ENCODE measurements around the gene PGAM5.

DNA sequence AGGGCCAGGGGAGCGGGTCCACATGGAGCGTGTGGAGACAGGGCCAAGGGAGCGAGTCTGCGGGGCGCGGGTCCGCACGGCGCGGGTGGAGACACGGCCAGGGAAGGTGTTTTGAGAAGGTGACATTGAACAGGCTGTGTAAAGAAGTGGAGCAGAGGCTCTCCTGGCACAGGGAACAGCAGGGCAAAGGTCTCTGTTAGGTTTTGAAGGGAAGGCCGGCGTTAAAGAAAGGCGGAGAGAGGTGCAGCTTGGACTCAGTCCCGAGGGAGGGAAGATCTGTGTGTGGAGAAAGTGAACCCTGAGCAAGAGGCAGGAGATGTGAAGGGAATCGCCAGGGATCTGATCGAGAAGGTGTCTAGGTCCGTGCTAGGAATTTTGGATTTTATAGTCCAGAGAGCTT is 21.4 kb upstream of the PGAM5 start:
- TF ChIP-seq, protein P1, sequence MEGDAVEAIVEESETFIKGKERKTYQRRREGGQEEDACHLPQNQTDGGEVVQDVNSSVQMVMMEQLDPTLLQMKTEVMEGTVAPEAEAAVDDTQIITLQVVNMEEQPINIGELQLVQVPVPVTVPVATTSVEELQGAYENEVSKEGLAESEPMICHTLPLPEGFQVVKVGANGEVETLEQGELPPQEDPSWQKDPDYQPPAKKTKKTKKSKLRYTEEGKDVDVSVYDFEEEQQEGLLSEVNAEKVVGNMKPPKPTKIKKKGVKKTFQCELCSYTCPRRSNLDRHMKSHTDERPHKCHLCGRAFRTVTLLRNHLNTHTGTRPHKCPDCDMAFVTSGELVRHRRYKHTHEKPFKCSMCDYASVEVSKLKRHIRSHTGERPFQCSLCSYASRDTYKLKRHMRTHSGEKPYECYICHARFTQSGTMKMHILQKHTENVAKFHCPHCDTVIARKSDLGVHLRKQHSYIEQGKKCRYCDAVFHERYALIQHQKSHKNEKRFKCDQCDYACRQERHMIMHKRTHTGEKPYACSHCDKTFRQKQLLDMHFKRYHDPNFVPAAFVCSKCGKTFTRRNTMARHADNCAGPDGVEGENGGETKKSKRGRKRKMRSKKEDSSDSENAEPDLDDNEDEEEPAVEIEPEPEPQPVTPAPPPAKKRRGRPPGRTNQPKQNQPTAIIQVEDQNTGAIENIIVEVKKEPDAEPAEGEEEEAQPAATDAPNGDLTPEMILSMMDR (IDR thresholded peaks at IDR 0.05), result no peak
- TF ChIP-seq, protein P2, sequence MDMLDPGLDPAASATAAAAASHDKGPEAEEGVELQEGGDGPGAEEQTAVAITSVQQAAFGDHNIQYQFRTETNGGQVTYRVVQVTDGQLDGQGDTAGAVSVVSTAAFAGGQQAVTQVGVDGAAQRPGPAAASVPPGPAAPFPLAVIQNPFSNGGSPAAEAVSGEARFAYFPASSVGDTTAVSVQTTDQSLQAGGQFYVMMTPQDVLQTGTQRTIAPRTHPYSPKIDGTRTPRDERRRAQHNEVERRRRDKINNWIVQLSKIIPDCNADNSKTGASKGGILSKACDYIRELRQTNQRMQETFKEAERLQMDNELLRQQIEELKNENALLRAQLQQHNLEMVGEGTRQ (IDR thresholded peaks at IDR 0.05; ENCODE audit: borderline replicate concordance, low read depth, low read length), result no peak
- no peak for TF ChIP-seq RFX5 (IDR thresholded peaks at IDR 0.05; ENCODE audit: low read length)
- TF ChIP-seq, protein P3, sequence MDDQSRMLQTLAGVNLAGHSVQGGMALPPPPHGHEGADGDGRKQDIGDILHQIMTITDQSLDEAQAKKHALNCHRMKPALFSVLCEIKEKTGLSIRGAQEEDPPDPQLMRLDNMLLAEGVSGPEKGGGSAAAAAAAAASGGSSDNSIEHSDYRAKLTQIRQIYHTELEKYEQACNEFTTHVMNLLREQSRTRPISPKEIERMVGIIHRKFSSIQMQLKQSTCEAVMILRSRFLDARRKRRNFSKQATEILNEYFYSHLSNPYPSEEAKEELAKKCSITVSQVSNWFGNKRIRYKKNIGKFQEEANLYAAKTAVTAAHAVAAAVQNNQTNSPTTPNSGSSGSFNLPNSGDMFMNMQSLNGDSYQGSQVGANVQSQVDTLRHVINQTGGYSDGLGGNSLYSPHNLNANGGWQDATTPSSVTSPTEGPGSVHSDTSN (IDR thresholded peaks at IDR 0.05), result no peak
- no peak for TF ChIP-seq FOXM1 (IDR thresholded peaks at IDR 0.05; ENCODE audit: low read depth)
- TF ChIP-seq FOXJ3 (CRISPR knock-in tag; IDR thresholded peaks at IDR 0.05), result no peak
- TF ChIP-seq, protein P4, sequence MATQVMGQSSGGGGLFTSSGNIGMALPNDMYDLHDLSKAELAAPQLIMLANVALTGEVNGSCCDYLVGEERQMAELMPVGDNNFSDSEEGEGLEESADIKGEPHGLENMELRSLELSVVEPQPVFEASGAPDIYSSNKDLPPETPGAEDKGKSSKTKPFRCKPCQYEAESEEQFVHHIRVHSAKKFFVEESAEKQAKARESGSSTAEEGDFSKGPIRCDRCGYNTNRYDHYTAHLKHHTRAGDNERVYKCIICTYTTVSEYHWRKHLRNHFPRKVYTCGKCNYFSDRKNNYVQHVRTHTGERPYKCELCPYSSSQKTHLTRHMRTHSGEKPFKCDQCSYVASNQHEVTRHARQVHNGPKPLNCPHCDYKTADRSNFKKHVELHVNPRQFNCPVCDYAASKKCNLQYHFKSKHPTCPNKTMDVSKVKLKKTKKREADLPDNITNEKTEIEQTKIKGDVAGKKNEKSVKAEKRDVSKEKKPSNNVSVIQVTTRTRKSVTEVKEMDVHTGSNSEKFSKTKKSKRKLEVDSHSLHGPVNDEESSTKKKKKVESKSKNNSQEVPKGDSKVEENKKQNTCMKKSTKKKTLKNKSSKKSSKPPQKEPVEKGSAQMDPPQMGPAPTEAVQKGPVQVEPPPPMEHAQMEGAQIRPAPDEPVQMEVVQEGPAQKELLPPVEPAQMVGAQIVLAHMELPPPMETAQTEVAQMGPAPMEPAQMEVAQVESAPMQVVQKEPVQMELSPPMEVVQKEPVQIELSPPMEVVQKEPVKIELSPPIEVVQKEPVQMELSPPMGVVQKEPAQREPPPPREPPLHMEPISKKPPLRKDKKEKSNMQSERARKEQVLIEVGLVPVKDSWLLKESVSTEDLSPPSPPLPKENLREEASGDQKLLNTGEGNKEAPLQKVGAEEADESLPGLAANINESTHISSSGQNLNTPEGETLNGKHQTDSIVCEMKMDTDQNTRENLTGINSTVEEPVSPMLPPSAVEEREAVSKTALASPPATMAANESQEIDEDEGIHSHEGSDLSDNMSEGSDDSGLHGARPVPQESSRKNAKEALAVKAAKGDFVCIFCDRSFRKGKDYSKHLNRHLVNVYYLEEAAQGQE (IDR thresholded peaks at IDR 0.05; ENCODE audit: low read depth, low read length), result no peak
- TF ChIP-seq YY1 (IDR thresholded peaks at IDR 0.05; ENCODE audit: low read depth), result no peak
- no peak for TF ChIP-seq MXI1 (IDR thresholded peaks at IDR 0.05; ENCODE audit: low read depth, low read length)
- TF ChIP-seq GABPA (IDR thresholded peaks at IDR 0.05; ENCODE audit: low read depth), result no peak
- TF ChIP-seq EP300 (IDR thresholded peaks at IDR 0.05; ENCODE audit: borderline replicate concordance in 1 of 2, low read depth in 1 of 2, low read length in 1 of 2), result no peak
